HEK293T (cell line): Measurements from ENCODE around the gene CCDC88C.
"Not testable (repeated sequence)": the region's sequence is repeated elsewhere in the genome, so short reads cannot be mapped to it uniquely, and the experiment has no call there.

Source experiments
- ARNT ChIP-seq: fragments of 450-650 bp; IDR thresholded peaks from 2 replicates; pipeline ENCODE4 v1.6.1; 2017; ENCODE audit warnings: mild to moderate bottlenecking
- BHLHE40 ChIP-seq: fragments of 450-650 bp; IDR thresholded peaks from 2 replicates; pipeline ENCODE4 v1.6.1; 2016; ENCODE audit warnings: mild to moderate bottlenecking, moderate library complexity, borderline replicate concordance
- CTBP1 ChIP-seq: fragments of 450-650 bp; IDR thresholded peaks from 2 replicates; pipeline ENCODE4 v1.6.1; 2016; ENCODE audit warnings: borderline replicate concordance
- ELF4 ChIP-seq: fragments of 450-650 bp; IDR thresholded peaks from 2 replicates; pipeline ENCODE4 v1.6.1; 2017; ENCODE audit warnings: antibody characterized with exemption
- FOXA1 ChIP-seq: fragments of 450-650 bp; IDR thresholded peaks from 2 replicates; pipeline ENCODE4 v1.6.1; 2016; ENCODE audit warnings: mild to moderate bottlenecking
- FOXK2 ChIP-seq: fragments of 450-650 bp; IDR thresholded peaks from 2 replicates; pipeline ENCODE4 v1.6.1; 2016; ENCODE audit warnings: mild to moderate bottlenecking
- FOXM1 ChIP-seq: fragments of 450-650 bp; IDR thresholded peaks from 2 replicates; pipeline ENCODE4 v1.6.1; 2017; ENCODE audit warnings: mild to moderate bottlenecking, borderline replicate concordance
- SP1 ChIP-seq: fragments of 450-650 bp; IDR thresholded peaks from 2 replicates; pipeline ENCODE4 v1.6.1; 2017
- SUZ12 ChIP-seq: fragments of 450-650 bp; IDR thresholded peaks from 2 replicates; pipeline ENCODE4 v1.6.1; 2016; ENCODE audit warnings: mild to moderate bottlenecking
- TARDBP ChIP-seq: fragments of 450-650 bp; IDR thresholded peaks from 2 replicates; pipeline ENCODE4 v1.6.1; 2016
- TF ChIP-seq, protein P1 (sequence below): fragments of 450-650 bp; IDR thresholded peaks from 2 replicates; pipeline ENCODE4 v1.6.1; 2016

DNA sequence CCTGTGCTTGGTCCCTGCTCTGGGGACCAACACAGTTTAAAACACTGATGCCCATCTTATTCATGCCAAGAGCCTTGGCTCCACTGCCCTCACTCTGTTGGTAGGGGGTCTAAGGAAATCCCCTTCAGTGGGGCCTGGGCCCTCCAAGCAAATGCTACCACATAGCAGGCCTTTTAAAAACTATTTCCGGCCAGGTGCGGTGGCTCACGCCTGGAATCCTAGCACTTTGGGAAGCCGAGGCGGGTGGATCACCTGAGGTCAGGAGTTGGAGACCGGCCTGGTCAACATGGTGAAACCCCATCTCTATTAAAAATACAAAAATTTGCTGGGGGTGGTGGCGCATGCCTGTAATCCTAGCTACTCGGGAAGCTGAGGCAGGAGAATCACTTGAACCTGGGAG, 172.0 kb downstream of the CCDC88C start:
- not testable (repeated sequence) for TF ChIP-seq SUZ12, FOXM1, FOXK2, SP1, TARDBP, ARNT, ELF4, BHLHE40, FOXA1, CTBP1
- TF ChIP-seq, protein P1, sequence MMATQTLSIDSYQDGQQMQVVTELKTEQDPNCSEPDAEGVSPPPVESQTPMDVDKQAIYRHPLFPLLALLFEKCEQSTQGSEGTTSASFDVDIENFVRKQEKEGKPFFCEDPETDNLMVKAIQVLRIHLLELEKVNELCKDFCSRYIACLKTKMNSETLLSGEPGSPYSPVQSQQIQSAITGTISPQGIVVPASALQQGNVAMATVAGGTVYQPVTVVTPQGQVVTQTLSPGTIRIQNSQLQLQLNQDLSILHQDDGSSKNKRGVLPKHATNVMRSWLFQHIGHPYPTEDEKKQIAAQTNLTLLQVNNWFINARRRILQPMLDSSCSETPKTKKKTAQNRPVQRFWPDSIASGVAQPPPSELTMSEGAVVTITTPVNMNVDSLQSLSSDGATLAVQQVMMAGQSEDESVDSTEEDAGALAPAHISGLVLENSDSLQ: not testable (repeated sequence)
